Measurements from ENCODE around the gene UTF1. TPM values are rescaled to one million over a fixed set of nuclear protein-coding genes. Genes with fewer than 3 reads are reported as not detected.
A peak's percentile ranks its signal among the peaks of the same experiment; 100 is the strongest.

Gene UTF1
- total and polyA plus RNA-seq, 9 of the 15 experiments (the other 6 are each of a cell fraction or from before 2014, with no cell fraction given) = 0.35 to 0.46 TPM; not detected in 7

DNA sequence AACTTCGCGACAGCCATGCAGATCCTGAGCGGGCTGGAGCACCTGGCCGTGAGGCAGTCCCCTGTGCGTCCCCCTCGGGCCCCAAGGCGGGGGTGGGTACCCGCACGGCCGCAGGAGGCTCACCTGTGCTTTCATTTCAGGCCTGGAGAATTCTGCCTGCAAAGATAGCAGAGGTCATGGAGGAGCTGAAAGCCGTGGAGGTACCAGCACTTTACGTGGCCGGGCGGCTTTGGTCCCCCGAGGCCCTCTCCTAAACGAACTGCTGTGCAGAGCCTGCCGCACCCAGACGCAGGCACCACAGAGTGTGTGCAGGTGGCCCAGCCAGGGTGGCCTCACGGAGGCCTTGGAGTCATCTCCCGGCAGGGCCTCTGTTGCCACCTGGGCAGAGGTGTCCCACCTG is 11.1 kb upstream of the UTF1 start:
- no TSS peak for BruUV-seq (replicated peaks)
- Histone ChIP-seq H3K27me3 (ENCODE audit: control insufficient read depth in 2 of 2, insufficient read depth in 2 of 2, low read length in 2 of 2) (peaks cover 5 to 42% of the 10 kb centered on the region in 2 experiments), H3K9ac (ENCODE audit: insufficient read depth in 1 of 2, low read depth in 2 of 2, low read length in 2 of 2) (no peak overlapping the region; a peak in 1 of 4 replicates), H2AFZ (ENCODE audit: low read depth, low read length) (no peak overlapping the region), H3K27ac (ENCODE audit: extremely low read depth, low read depth, low read length) (no peak overlapping the region), H3K4me1 (replicated peaks in 1 of 2; ENCODE audit: control insufficient read depth in 2 of 2, insufficient read depth in 2 of 2, low read length in 2 of 2) (peaks cover 0 to 48% of the 10 kb centered on the region in 2 experiments; a peak in 2 of 5 replicates), H3K4me3 (no peak overlapping the region), H4K20me1 (replicated peaks; ENCODE audit: control insufficient read depth, insufficient read depth, low read length) (no peaks in the 10 kb centered on the region), H3K9me1 (ENCODE audit: control insufficient read depth, insufficient read depth, low read length) (no peaks in the 10 kb centered on the region), H3K36me3 (ENCODE audit: control insufficient read depth, insufficient read depth, low read length) (no peaks in the 10 kb centered on the region), H3K79me2 (ENCODE audit: control insufficient read depth, insufficient read depth, low read length) (no peaks in the 10 kb centered on the region), H3K4me2 (ENCODE audit: insufficient read depth, low read length) (no peak overlapping the region), H3K9me3 (replicated peaks; ENCODE audit: control insufficient read depth, insufficient read depth, low read depth, low read length) (no peaks in the 10 kb centered on the region)
- CTCF ChIA-PET (ENCODE audit: low intra/inter-chr PET ratio) = no interaction called here
- TF ChIP-seq ARID1B (IDR thresholded peaks at IDR 0.05) (no peak), CBX3 (IDR thresholded peaks at IDR 0.05; ENCODE audit: borderline replicate concordance in 1 of 2, low read length in 2 of 2) (no peak), FOXA1 (IDR thresholded peaks at IDR 0.05; ENCODE audit: borderline replicate concordance) (no peak)
- ATAC-seq (no peak), DNase-seq (ENCODE audit: extremely low read depth in 1 of 4, low spot score in 3 of 4) (no peak), FAIRE-seq (no peak)
- 12% methylated on average over 11 of the region's 20 CpGs for WGBS (ENCODE audit: insufficient coverage, low coverage, missing lambda C conversion rate)
- intact Hi-C loops (cut with micrococcal nuclease) = no loop called here
- in situ Hi-C loops (cut with MboI) = no loop called here
- POLR2A ChIA-PET = interaction anchor here (0.6 kb wide), 2 partner anchors 33 to 56 kb away, joined by 3 read pairs; no protein-coding TSS in a partner anchor

DNA sequence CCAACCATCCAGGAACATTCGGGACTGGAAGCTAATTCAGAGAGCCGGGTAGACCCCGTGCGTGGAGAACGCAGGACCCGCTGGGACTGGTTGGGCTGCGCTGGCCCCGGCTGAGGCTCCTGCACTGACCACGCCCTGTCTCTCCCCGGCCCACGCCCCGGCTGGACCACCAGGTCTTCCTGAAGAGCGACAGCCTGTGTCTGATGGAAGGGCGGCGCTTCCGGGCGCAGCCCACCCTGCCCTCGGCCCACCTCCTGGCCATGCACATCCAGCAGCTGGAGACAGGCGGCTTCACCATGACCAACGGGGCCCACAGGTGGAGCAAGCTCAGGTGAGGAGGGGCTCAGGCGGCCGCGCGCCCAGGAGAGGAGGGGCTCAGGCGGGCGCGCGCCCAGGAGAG is 10.2 kb upstream of the UTF1 start:
- Histone ChIP-seq H3K79me2 (ENCODE audit: control insufficient read depth, insufficient read depth, low read length) (no peaks in the 10 kb centered on the region), H3K27ac (ENCODE audit: extremely low read depth, low read depth, low read length) (no peak overlapping the region), H4K20me1 (replicated peaks; ENCODE audit: control insufficient read depth, insufficient read depth, low read length) (no peaks in the 10 kb centered on the region), H3K9me3 (replicated peaks; ENCODE audit: control insufficient read depth, insufficient read depth, low read depth, low read length) (no peaks in the 10 kb centered on the region), H2AFZ (ENCODE audit: low read depth, low read length) (no peak overlapping the region), H3K9me1 (ENCODE audit: control insufficient read depth, insufficient read depth, low read length) (no peaks in the 10 kb centered on the region), H3K36me3 (ENCODE audit: control insufficient read depth, insufficient read depth, low read length) (no peaks in the 10 kb centered on the region), H3K4me2 (ENCODE audit: insufficient read depth, low read length) (no peak overlapping the region), H3K9ac (ENCODE audit: insufficient read depth in 1 of 2, low read depth in 2 of 2, low read length in 2 of 2) (0 out of 4 replicates have a peak overlapping the region, but pooled peaks of 1 of the 2 experiments have one; percentile 17), H3K4me3 (no peak overlapping the region), H3K27me3 (ENCODE audit: control insufficient read depth in 2 of 2, insufficient read depth in 2 of 2, low read length in 2 of 2) (peaks cover 5 to 34% of the 10 kb centered on the region in 2 experiments), H3K4me1 (replicated peaks in 1 of 2; ENCODE audit: control insufficient read depth in 2 of 2, insufficient read depth in 2 of 2, low read length in 2 of 2) (peaks cover under 1 to 50% of the 10 kb centered on the region in 2 experiments; a peak in 3 of 5 replicates)
- in situ Hi-C loops (cut with MboI) = no loop called here
- ChIA-PET POLR2A (no interaction called here), CTCF (ENCODE audit: low intra/inter-chr PET ratio) (no interaction called here)
- FAIRE-seq (no peak), DNase-seq (ENCODE audit: extremely low read depth in 1 of 4, low spot score in 3 of 4) (no peak), ATAC-seq (no peak)
- no TSS peak for BruUV-seq (replicated peaks)
- intact Hi-C loops (cut with micrococcal nuclease) = no loop called here
- 44% methylated on average over 11 of the region's 28 CpGs for WGBS (ENCODE audit: insufficient coverage, low coverage, missing lambda C conversion rate)
- TF ChIP-seq U2AF2 (optimal IDR thresholded peaks at IDR 0.05; ENCODE audit: low read depth, low read length) (no peak), ZBTB12 (CRISPR knock-in tag; IDR thresholded peaks at IDR 0.05) (no peak), TEAD4 (IDR thresholded peaks at IDR 0.05; ENCODE audit: low read length) (no peak), TEAD4 (CRISPR knock-in tag; IDR thresholded peaks at IDR 0.05; ENCODE audit: borderline replicate concordance) (no peak), ZNF212 (CRISPR knock-in tag; IDR thresholded peaks at IDR 0.05) (no peak), PTTG1 (tag; IDR thresholded peaks at IDR 0.05; ENCODE audit: low read depth) (no peak)
- TF ChIP-seq, protein P1, sequence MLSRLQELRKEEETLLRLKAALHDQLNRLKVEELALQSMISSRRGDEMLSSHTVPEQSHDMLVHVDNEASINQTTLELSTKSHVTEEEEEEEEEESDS (CRISPR knock-in tag; IDR thresholded peaks at IDR 0.05) = no peak

Measured in K562 (cell line).